HG02678 (cell line): ENCODE data around the gene ELF4.
A peak's percentile ranks its signal among the peaks of the same experiment; 100 is the strongest.

Source experiments
- ATAC-seq: cut with Tn5 transposase; IDR thresholded peaks from one replicate; pipeline ENCODE4 v1.9.1; 2021; ENCODE audit warnings: mild to moderate bottlenecking, moderate library complexity; ENCODE audit not compliant: unreplicated experiment

ELF4 gene

DNA sequence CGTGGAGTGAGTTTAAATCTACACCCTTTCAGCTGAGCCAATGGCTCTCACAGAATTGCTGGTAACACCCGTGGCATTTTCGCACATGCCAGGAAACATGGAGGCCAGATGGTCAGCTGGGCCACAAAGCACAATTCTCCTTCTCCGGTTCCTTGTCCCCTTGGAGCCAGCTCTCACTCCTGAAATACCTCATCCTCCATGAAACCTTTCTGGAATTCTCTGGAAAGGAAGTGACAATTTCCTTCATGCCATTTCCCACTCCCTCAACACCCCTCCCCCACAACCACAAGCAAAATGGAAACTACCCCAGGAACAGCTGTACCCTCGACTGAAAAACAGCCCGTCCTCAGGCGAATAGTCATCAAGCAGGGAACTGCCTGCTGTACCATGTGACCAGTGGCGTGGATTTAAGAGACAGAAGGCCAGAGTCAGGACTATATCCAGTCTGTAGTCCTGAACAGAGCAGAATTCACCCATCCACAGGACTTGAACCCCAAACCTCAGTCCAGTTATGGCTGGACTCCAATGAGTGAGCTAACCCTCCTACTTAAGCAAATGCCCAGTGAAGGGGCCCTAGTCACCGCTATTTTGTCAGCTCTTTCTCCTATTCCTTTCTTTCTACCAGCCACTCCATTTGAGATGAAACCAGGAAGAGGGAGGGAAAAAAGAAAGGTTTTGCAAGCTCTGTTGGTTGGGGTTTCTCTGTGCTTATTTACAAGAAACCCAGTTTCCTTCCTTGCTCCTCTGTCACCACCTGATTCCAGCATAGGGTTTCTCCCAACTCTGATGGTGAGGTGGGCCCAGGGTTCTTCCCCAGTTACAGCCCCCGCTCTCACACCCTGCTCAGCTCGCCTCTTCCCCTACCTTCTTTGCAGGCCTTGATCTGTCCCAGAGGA lies 24.5 kb downstream of the ELF4 start:
- ATAC-seq = no peak

DNA sequence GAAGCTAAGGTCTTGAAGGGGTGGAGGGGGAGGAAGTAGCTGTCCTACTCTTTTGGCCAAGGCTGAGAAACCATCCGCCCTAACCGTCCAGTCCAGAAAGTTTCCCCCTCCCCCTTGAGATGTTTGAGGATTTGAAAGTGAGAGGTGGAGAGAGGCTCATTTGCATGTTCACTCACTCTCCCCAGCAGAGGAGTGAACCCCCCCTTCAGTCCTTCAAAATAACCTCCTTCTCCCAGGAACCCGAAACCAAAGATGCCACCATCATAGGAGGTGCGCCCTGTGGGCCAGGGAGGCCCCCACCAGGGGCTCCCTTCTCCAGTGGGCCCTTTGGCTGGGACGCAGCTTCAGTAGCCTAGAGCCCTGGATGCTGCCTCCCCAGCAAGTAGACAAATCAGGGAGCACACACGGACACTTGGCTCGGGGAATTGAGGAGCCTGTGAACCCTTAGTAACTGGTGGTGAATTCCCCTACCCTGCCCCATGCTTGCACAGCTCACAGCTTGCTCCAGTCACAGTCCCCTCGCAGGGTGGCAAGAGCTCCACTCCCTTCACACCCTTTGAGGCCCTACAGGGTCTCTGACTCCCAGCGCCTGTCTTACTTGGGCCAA lies 25.6 kb downstream of the ELF4 start:
- ATAC-seq = peak; percentile 35

DNA sequence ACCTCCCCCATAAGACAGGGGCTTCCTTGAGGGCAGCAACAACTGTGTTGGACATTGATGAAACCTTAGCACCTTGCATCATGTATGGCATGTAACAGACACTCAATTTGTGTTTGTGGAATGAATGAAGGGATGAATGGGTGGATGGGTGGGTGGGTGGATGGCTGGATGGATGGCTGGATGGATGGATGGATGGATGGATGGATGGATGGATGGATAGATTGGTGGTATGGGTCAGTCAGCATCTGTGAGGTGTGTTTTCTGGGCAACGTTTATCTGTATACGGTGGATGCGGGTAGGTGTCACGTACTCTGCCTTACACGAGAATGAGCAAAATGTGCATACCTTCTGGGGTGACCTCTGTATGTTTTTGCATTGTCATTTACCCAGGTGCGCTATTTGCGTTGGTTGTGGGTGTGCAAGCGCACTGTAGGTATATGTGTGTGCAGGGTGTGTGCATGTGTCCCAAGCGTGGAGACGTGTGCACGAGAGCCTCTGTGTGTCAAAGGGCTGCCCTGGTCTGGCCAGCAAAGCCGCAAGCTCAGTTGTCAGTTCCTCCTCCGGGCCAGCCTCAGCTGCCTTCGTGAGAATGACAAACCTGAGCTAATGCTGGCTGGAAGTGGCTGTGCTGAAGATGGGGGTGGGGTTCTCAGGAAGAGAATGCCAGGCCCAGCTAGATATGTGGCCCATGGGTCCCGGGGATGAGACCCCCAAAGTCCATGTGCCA lies 26.5 kb downstream of the ELF4 start:
- peak; percentile 29 for ATAC-seq

DNA sequence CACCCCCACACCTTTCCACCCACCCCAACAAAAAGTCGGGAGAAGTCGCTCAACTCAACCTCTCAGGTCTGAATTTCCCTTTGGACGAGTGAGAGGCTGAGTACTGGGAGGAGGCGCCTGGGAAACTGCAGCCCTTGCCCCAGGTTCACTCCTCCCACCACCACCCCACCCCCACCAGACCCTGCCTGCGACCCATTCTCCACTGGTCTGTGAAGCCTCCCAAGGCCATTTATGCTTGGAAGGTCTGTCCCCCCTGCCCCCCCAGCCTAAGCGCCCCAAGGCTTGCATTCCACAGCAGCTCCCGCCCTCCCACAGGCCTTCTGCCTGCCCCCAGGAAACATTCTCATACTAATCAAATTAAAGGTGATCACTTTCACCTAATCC lies 27.2 kb downstream of the ELF4 start:
- ATAC-seq = no peak

DNA sequence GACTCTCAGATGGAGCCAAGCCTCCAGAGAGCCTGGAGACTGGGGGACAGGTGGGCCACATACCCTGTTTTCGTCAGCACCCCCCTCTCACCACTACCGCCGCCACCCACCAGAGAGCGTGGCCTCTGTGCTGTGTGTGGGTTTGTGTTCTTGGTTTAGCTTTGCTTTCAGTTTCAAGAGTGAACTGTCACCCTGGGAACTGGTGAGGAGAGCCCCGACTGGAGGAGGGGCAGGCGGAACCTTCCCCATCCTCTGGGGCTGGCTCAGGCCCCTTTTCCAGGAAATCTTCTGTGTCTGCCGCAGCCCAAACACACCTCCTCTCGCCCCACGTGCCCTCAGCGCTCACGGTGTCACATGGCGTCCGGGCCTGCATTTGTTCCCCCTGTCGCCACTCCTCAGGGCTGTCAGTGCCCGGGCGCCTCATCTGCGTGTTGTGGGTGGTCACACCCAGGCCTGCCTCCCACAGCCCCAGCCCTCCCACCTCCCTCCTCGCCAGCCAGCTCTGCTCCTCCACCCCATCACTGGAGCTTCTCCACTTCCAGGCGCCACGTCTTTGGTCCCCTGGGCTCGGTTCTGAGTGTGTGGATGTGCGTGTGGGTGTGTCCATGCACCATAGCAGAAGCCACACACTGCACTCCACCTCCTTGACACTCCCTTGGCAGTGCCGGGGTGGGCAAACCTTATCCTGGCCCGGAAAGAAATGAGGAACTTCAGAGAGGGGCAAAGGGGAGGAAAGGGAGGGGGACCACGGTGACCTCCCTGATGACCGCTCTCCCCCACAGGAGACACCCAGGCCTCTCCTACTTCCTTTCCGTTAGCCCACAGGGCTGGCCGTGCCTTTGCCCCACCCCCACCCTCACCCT lies 27.8 kb downstream of the ELF4 start:
- ATAC-seq = peak; percentile 58

DNA sequence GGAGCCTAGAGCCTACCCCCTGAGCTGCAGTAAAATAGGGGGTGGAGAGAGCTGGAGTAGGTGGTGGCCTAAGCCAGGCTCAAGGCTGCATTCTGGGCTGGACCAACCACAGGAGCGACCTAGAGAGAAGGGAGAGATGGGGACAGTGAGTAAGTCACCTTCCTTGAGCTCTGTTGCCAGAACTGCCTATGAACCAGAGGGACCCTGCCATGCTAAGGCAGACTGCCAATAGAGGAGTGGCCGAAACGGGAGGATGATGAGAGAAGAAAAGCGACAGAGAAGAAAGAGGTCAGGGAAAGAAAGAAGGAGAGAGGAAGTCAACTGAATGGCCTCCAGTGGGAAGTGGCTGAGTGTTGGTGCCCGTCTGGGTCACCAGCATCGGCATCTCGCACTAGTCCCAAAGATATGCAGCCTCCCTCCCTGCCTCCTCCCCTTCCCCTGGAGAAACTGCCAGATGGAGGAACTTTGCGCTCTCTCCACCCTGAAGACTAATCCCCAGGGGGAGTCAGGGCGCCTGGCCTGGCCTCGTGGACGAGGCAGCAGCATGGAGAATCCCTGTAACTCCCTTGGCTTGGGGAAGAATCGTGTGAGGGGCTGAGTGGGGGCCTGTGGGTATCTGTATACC lies 28.8 kb downstream of the ELF4 start:
- ATAC-seq = no peak

DNA sequence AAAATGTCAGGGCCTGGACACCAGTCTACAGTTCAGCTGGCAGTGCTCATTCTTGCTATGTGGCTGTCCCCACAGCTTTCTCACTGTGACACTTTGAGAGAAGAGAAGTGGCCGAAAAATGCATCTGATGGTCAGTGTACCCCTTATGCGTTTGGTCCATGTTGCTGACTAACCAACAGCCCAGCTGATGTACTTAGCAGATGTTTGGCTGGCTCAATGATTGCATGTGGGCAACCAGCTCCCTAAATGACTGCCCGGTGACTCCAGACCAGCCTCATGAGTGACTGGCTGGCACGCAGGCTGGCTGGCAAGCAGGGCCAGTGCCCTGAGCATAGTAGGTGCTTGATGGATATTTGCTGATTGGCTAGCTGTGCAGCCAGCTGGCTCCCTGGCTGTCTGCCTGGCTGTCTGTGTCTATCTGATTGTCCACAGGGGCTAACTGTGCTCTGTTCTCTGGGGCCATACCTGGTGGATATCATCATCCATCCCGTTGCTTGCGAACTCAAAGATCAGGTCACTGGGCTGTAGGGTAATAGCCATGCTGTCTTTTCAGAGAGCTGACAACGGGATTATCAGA lies 29.4 kb downstream of the ELF4 start:
- ATAC-seq = no peak

DNA sequence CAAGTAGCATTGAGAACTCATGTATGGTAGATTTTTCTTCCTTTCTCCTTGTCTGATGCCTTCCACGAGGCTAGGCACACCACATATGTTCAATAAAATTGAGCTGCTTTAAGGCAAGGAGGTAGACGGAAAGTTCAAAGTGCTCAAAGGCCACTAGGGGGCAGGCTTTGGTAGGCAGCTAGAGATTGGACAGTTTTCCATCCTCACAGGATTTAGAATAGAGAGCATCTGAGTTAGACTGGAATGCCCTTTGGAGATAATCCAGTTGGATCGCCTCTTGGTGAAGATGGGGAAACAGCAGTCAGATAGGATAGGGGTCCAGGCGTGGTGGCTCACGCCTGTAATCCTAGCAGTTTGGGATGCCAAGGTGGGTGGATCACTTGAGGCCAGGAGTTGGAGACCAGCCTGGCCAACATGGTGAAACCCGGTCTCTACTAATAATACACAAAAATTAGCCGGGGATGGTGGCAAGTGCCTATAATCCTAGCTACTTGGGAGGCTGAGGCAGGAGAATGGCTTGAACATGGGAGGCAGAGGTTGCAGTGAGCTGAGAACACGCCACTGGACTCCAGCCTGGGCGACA lies 30.4 kb downstream of the ELF4 start:
- ATAC-seq = no peak

DNA sequence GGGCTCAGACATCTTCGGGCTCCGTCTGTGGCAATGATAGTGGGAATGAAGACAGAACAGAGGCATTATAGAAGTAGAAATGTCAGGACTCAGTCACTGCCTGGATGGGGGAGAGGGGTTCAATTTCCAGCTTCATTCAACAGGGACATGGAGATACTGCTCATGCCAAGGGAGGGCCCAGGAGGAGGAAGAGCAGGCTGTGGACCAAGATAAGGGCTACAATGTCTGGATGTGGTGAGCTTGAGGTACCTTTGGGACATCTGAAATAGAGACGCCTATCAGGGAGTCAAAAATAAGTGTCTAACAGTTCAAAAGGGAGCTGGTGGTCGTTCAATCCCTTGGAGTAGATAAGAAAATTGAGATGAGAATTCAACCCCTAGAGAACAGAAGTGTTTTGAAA lies 34.5 kb downstream of the ELF4 start:
- ATAC-seq = no peak

DNA sequence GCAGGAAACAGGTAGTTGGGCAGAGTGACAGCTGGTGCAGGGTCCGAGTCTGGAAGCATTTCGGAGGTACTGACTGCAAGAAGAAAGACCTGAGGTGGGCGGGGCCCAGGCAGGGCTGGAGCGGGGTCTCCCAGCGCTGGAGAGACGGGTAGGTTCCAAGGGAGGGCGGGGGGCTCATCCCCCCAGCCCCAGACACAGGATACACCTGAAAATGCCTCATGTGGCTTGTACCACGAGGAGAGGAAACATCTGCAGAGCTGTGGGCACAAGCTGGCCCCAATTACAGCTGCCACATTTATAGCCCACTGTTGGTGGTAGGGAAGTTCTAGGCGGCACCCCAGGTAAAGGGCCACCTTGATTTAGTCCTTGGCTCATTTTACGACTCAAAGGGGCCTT lies 38.0 kb downstream of the ELF4 start:
- no peak for ATAC-seq

DNA sequence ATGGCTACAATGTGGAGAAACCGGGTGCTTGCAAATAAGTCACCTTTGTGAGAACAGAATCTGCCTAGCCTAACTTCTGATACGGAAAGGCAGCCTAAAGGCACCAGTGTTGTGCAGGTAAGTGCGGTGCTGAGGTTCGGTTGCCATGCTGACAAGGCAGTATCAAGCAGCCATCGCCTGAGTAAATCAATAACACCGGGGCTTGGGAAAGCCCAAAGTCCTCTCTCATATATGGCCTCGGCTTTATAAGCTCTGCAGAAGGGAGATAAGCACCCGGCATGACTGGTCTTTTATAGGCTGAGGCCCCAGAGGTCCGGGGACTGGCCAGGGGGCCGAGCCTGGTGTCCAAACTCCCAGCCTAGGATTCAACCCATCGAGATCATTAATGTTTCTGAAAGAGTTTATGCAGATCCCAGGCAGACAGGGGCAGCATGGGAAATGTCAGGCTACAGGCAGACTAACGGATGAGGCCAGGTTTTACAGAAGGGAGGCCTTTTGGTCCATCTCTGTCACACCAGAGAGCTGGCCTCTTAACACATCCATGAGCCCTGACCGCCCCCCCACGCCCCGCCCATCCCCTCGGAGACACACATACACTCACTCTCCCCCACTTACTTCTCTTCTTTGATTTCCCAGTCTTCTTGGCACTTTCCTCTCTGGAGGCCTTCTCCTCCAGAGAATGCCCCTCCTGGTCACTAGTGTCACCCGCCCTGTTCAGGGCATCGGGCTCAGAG lies 38.5 kb downstream of the ELF4 start:
- ATAC-seq = no peak

DNA sequence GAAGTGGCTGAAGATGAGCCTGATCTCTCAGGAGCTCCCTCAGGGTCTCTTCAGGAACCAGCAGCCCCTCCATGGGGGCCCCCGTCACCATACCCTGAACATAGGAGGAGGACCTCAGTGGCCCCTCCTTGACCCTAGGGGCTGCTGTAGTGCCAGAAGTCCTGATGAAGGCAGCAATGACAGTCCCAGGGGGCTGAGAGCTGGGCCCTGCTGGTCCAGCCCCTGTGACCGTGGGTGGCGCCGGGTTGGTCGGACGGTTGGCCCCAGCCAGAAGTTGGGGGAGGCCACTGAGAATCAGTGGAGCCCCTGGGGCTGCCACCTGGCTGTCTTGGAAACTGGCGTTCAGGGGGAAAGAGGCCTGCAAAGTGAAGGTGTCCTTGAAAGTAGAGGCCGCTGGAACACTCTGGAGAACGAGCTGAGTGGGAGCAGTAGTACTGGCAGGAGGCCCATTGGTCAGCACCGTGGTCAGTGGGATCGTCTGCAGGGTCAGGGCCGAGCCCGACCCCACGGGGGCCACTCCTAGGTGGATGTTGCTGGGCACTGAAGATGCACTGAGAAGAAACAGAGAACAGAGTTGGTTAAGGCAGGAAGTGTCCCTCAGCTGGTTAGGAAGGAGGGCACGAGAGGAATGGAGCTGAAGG lies 43.2 kb downstream of the ELF4 start:
- ATAC-seq = no peak

DNA sequence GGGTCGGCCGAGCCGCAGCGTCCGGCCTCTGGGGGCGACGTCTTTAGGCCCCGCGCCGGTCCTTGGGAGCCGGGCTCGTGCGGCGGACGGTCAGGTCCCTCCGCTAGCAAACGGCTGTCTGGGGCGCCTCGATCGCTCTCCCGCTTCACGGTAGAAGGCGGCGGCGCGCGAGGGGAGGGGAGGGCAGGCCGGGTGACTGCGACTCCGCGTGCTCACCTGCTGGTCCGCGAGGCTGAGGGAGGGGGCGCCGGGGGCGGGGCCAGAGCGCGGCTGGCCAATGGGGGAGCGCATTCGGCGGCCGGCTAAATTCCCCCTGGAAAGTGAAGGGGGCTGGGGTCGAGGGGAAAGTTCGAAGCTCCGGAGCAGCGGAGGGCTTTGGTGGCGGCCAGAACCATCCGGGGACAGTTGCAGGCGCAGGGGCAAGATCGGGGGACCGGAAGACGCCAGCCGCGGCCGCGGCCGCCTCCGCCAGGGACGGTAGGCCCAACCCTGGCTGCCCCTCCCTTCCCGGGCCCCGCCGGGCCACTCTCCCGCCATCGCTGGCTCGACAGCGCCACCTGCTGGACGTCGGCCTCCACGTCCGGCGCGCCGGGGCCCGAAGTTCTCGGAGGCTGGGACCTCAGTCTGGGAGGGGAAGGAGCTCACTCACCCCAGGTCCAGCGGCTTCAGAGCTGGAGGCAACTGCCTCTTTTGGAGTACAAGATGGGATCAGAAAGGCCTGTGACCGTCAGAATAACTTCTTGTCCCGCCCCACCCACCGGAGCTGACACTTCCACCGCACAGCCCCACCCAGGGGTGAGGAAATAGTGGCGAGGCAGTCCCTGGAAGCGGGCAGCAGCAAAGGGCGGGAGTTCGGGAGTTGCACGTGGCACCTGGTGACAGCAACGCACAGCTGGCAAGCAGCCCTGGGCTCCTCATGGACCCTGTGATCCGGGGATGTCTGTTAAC lies 49.9 kb downstream of the ELF4 start:
- ATAC-seq = peak; percentile 91

DNA sequence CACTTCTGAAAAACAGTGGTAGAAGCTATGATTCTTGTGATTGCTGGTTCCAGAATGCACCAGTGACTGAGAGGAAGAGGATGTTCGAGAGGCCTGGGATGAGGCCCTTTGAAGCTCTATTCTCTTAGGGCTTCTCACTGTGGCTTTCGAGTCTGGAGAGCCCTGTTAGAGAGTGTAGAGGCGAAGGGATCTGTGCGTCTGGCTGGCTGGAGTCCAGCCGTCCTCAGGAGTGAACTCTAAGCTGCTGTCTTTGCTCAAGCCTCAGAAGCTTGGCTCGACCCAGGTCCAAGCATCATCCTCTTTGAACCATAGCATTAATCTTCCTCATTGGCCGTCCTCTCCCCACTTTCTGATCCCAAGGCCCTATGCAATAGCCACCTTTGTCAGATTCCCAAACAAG lies 51.6 kb downstream of the ELF4 start:
- no peak for ATAC-seq

DNA sequence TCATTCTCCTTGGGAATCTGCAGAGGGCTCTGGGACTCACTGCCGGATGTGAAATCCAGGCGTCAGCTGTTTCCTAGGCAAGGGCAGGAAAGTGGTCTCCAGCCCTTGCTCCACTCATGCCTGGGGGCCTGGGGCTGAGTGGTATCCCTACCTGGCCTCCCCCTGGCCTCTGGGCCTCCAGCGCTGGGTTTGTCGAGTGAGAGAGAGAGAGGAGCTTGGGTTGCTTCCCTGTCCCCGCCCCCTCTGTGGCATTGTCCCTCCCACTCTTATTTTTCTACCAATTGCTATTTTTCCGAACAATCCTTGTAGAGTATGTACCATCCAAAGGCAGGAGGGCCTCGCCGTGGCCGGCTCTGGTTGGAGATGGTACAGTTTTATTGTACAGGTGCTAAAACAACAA lies 53.1 kb downstream of the ELF4 start:
- ATAC-seq = no peak

DNA sequence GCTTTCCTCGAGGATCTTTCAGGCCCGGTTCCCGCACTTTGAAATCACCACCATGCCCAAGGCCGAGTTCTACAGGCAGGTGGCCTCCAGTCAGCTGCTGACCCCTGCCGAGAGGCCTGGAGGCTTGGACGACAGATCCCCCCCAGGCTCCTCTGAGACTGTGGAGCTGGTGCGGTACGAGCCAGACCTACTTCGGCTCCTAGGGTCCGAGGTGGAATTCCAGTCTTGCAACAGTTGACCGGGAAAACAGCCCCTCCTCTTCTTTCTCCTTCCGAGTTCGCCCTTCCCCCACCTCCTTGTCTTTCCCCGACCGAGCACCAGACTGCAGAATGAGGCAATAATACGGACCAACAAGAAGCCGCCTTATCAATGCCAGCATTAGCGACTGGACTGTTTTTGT lies 54.4 kb downstream of the ELF4 start:
- ATAC-seq = no peak

DNA sequence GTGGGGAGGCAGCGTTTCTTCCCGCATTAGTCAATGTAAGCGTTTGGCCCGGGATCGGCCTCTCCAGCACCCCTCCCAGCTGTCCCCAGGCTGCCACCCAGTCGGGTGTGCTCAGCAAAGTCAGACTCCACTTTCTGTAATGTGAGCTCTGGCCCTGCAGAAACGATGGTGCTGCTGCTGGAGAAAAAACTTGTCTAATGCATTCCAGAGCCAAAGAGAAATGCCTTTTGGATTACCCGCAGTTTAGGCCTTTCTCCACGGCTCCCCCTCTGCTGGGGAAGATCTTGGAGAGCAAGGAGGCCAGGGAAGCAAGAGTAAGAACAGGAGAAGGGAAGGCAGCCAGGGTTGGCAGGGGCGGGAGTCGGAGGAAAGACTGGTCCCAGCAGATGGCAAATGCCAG lies 55.2 kb downstream of the ELF4 start:
- ATAC-seq = no peak

DNA sequence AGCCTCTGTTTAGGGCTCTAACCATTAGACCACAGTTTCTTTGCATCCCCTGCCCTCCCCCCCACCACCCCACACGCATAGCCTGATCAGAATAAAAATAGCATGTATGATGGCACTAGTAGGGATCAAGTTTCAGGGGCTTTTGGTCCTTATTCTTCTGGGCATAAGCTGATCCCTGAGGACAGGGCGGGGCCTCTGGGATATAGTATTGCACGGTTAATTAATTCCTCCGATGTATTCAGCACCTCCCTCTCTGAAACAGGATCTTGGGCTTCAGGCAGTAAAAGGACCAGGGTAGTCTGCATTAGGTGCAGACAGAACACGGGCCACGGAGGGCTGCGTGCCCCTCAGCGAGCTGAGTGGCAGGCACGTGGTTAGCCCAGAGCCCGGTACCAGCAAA lies 57.1 kb downstream of the ELF4 start:
- no peak for ATAC-seq
